Liver (tissue), 9 donors: ENCODE measurements around the gene PRIMPOL. TPM values are rescaled to one million over a fixed set of nuclear protein-coding genes. Genes with fewer than 3 reads are reported as not detected.

ENCODE experiments used
- DNase-seq: peaks from one replicate; pipeline ENCODE4 v3.0.0-alpha.2; 2017; ENCODE audit warnings: low spot score
- H3K27ac ChIP-seq, 2 donors: one replicate each; pipeline ENCODE4 v1.7.0; 2013; ENCODE audit warnings: inconsistent platforms in 2 of 2, low read length in 2 of 2, control low read depth in 1 of 2, low read depth in 1 of 2, mild to moderate bottlenecking in 1 of 2
- H3K27me3 ChIP-seq, 4 donors: one replicate each; pipeline versions ENCODE4 v1.6.1 to v1.7.0; 2013; ENCODE audit warnings: low read length in 3 of 4, inconsistent platforms in 1 of 4, mild to moderate bottlenecking in 1 of 4, moderate library complexity in 1 of 4; ENCODE audit not compliant: control insufficient read depth in 4 of 4, insufficient read depth in 4 of 4
- H3K36me3 ChIP-seq, 4 donors: one replicate each; pipeline versions ENCODE4 v1.6.1 to v1.7.0; 2013; ENCODE audit warnings: low read length in 3 of 4, mild to moderate bottlenecking in 3 of 4, low read depth in 1 of 4, moderate library complexity in 1 of 4; ENCODE audit not compliant: control insufficient read depth in 4 of 4, insufficient read depth in 3 of 4
- H3K4me1 ChIP-seq, 4 donors: one replicate each; pipeline versions ENCODE4 v1.6.1 to v1.7.0; 2013; ENCODE audit warnings: low read length in 3 of 4, mild to moderate bottlenecking in 3 of 4, moderate library complexity in 1 of 4; ENCODE audit not compliant: control insufficient read depth in 4 of 4, insufficient read depth in 4 of 4
- H3K4me3 ChIP-seq, 3 donors: one replicate each; pipeline versions ENCODE4 v1.6.1 to v1.7.0; 2013; ENCODE audit warnings: low read length in 3 of 3, control low read depth in 1 of 3, low read depth in 1 of 3, mild to moderate bottlenecking in 1 of 3
- H3K9ac ChIP-seq, 2 donors: one replicate each; pipeline ENCODE4 v1.7.0; 2013; ENCODE audit warnings: low read length in 2 of 2, mild to moderate bottlenecking in 2 of 2, moderate library complexity in 2 of 2, control low read depth in 1 of 2, low read depth in 1 of 2
- H3K9me3 ChIP-seq, 4 donors: one replicate each; pipeline versions ENCODE4 v1.6.1 to v1.7.0; 2013; ENCODE audit warnings: low read length in 3 of 4; ENCODE audit not compliant: control insufficient read depth in 4 of 4
- EGR1 ChIP-seq, 2 donors: IDR thresholded peaks; 2 replicates each; pipeline ENCODE4 v1.6.1; 2016 to 2018; ENCODE audit warnings: antibody characterized with exemption in 2 of 2, low read depth in 2 of 2
- FOXA1 ChIP-seq: IDR thresholded peaks from 2 replicates; pipeline ENCODE4 v1.6.1; 2016; ENCODE audit warnings: antibody characterized with exemption
- FOXA2 ChIP-seq: IDR thresholded peaks from 2 replicates; pipeline ENCODE4 v1.6.1; 2016; ENCODE audit warnings: antibody characterized with exemption
- GABPA ChIP-seq, 2 donors: IDR thresholded peaks in 1 of 2; conservative IDR thresholded peaks in 1 of 2; 2 replicates each; pipeline ENCODE4 v1.6.1; 2016; ENCODE audit warnings: antibody characterized with exemption in 2 of 2, mild to moderate bottlenecking in 1 of 2, moderate library complexity in 1 of 2
- HNF4A ChIP-seq, 2 donors: conservative IDR thresholded peaks; 2 replicates each; pipeline ENCODE4 v1.6.1; 2016; ENCODE audit warnings: antibody characterized with exemption in 2 of 2, mild to moderate bottlenecking in 2 of 2
- HNF4G ChIP-seq: IDR thresholded peaks from 2 replicates; pipeline ENCODE4 v1.6.1; 2016; ENCODE audit warnings: antibody characterized with exemption
- JUND ChIP-seq, 2 donors: IDR thresholded peaks; 2 replicates each; pipeline ENCODE4 v1.6.1; 2016; ENCODE audit warnings: antibody characterized with exemption in 2 of 2
- NR2F2 ChIP-seq: IDR thresholded peaks from 2 replicates; pipeline ENCODE4 v1.6.1; 2016; ENCODE audit warnings: antibody characterized with exemption
- RAD21 ChIP-seq, 2 donors: IDR thresholded peaks; 2 replicates each; pipeline ENCODE4 v1.6.1; 2016; ENCODE audit warnings: antibody characterized with exemption in 2 of 2, mild to moderate bottlenecking in 2 of 2
- RXRA ChIP-seq, 2 donors: IDR thresholded peaks; 2 replicates each; pipeline ENCODE4 v1.6.1; 2017 to 2018; ENCODE audit warnings: antibody characterized with exemption in 2 of 2, mild to moderate bottlenecking in 1 of 2
- SP1 ChIP-seq: IDR thresholded peaks from 2 replicates; pipeline ENCODE4 v1.6.1; 2018; ENCODE audit warnings: antibody characterized with exemption, mild to moderate bottlenecking
- TAF1 ChIP-seq: conservative IDR thresholded peaks from 2 replicates; pipeline ENCODE4 v1.6.1; 2016; ENCODE audit warnings: antibody characterized with exemption, mild to moderate bottlenecking
- YY1 ChIP-seq: IDR thresholded peaks from 2 replicates; pipeline ENCODE4 v1.6.1; 2016; ENCODE audit warnings: antibody characterized with exemption, mild to moderate bottlenecking
- WGBS: extraction: QIAGEN DNeasy Blood & Tissue Kit; methylation state at CpG from one replicate; pipeline ENCODE4 v1.1.7; 2013; 5-methylcytosine and 5-hydroxymethylcytosine counted together
- polyA plus RNA-seq, 2 donors: library from polyadenylated mRNA; stranded (reverse) in 1 of 2; unstranded in 1 of 2; fragments of 200-250 nt in 1 of 2; fragments of >200 nt in 1 of 2; fragmentation: Nextera tagmentation in 1 of 2; extraction: Ambion mirVana in 1 of 2; gene quantifications; one replicate each; pipeline versions ENCODE4 v1.2.1 to v1.2.3, GENCODE V29; 2013 to 2015
- total RNA-seq, 2 donors: library from RNA; depleted of rRNA; stranded (reverse); fragments of >200 nt; gene quantifications; one replicate each; pipeline ENCODE4 v1.2.3, GENCODE V29; 2014
- TF ChIP-seq, protein P1 (sequence below): IDR thresholded peaks from 2 replicates; pipeline ENCODE4 v1.6.1; 2016; ENCODE audit warnings: antibody characterized with exemption
- TF ChIP-seq, protein P2 (sequence below): IDR thresholded peaks from 2 replicates; pipeline ENCODE4 v1.6.1; 2016; ENCODE audit warnings: antibody characterized with exemption
- TF ChIP-seq, protein P3 (sequence below): IDR thresholded peaks from 2 replicates; pipeline ENCODE4 v1.6.1; 2016; ENCODE audit warnings: antibody characterized with exemption, mild to moderate bottlenecking
- TF ChIP-seq, protein P4 (sequence below): IDR thresholded peaks from 2 replicates; pipeline ENCODE4 v1.6.1; 2016; ENCODE audit warnings: antibody characterized with exemption
- TF ChIP-seq, protein P5 (sequence below): fragments of 150-350 bp; IDR thresholded peaks from 2 replicates; pipeline ENCODE4 v1.5.1; 2017; ENCODE audit warnings: improper control_type of control experiment, low read depth, low read length; ENCODE audit not compliant: missing input control
- donor health status: healthy.
- donor health status: healthy.
- donor health status: healthy.
- donor health status: healthy.
- donor health status: healthy.

Gene PRIMPOL
- total and polyA plus RNA-seq, 4 donors, result 2.2 to 7.3 (median 5.5) TPM

DNA sequence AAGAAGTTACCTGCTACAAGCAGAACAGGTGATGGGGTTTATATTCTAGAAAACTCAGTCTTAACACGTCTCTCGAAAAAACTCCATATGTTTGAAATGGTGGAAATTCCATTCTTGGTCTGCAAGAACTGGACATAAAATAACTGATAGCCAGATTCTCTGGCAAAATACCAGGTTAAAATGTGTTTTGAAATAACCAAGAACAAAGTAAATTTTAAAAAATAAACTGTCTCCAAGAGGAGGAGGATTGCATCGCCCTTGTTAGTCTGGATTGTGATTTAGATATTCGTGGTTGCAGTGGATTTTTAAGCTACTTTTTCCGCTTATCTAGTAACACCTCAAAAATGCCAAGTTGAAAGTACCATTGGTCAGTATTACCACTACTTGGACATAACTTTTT is 43.5 kb downstream of the PRIMPOL start:
- TF ChIP-seq, protein P1, sequence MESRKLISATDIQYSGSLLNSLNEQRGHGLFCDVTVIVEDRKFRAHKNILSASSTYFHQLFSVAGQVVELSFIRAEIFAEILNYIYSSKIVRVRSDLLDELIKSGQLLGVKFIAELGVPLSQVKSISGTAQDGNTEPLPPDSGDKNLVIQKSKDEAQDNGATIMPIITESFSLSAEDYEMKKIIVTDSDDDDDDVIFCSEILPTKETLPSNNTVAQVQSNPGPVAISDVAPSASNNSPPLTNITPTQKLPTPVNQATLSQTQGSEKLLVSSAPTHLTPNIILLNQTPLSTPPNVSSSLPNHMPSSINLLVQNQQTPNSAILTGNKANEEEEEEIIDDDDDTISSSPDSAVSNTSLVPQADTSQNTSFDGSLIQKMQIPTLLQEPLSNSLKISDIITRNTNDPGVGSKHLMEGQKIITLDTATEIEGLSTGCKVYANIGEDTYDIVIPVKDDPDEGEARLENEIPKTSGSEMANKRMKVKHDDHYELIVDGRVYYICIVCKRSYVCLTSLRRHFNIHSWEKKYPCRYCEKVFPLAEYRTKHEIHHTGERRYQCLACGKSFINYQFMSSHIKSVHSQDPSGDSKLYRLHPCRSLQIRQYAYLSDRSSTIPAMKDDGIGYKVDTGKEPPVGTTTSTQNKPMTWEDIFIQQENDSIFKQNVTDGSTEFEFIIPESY, result no peak
- no peak for TF ChIP-seq FOXA2
- no peak for TF ChIP-seq GABPA (IDR thresholded peaks at IDR 0.05 in 1 of 2, conservative IDR thresholded peaks at IDR 0.05 in 1 of 2)
- TF ChIP-seq NR2F2, result no peak
- TF ChIP-seq FOXA1, result no peak
- no peak for TF ChIP-seq EGR1 (IDR thresholded peaks at IDR 0.05; ENCODE audit: low read depth in 2 of 2)
- no peak for TF ChIP-seq RAD21 (IDR thresholded peaks at IDR 0.05)
- TF ChIP-seq, protein P2, sequence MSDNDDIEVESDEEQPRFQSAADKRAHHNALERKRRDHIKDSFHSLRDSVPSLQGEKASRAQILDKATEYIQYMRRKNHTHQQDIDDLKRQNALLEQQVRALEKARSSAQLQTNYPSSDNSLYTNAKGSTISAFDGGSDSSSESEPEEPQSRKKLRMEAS, result no peak
- no peak for TF ChIP-seq TAF1
- TF ChIP-seq, protein P3, sequence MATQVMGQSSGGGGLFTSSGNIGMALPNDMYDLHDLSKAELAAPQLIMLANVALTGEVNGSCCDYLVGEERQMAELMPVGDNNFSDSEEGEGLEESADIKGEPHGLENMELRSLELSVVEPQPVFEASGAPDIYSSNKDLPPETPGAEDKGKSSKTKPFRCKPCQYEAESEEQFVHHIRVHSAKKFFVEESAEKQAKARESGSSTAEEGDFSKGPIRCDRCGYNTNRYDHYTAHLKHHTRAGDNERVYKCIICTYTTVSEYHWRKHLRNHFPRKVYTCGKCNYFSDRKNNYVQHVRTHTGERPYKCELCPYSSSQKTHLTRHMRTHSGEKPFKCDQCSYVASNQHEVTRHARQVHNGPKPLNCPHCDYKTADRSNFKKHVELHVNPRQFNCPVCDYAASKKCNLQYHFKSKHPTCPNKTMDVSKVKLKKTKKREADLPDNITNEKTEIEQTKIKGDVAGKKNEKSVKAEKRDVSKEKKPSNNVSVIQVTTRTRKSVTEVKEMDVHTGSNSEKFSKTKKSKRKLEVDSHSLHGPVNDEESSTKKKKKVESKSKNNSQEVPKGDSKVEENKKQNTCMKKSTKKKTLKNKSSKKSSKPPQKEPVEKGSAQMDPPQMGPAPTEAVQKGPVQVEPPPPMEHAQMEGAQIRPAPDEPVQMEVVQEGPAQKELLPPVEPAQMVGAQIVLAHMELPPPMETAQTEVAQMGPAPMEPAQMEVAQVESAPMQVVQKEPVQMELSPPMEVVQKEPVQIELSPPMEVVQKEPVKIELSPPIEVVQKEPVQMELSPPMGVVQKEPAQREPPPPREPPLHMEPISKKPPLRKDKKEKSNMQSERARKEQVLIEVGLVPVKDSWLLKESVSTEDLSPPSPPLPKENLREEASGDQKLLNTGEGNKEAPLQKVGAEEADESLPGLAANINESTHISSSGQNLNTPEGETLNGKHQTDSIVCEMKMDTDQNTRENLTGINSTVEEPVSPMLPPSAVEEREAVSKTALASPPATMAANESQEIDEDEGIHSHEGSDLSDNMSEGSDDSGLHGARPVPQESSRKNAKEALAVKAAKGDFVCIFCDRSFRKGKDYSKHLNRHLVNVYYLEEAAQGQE, result no peak
- TF ChIP-seq, protein P4, sequence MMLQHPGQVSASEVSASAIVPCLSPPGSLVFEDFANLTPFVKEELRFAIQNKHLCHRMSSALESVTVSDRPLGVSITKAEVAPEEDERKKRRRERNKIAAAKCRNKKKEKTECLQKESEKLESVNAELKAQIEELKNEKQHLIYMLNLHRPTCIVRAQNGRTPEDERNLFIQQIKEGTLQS, result no peak
- no peak for TF ChIP-seq HNF4A (conservative IDR thresholded peaks at IDR 0.05)
- TF ChIP-seq RXRA (IDR thresholded peaks at IDR 0.05), result no peak
- TF ChIP-seq SP1, result no peak
- TF ChIP-seq HNF4G, result no peak
- no peak for TF ChIP-seq YY1
- TF ChIP-seq JUND (IDR thresholded peaks at IDR 0.05), result no peak
- TF ChIP-seq, protein P5, sequence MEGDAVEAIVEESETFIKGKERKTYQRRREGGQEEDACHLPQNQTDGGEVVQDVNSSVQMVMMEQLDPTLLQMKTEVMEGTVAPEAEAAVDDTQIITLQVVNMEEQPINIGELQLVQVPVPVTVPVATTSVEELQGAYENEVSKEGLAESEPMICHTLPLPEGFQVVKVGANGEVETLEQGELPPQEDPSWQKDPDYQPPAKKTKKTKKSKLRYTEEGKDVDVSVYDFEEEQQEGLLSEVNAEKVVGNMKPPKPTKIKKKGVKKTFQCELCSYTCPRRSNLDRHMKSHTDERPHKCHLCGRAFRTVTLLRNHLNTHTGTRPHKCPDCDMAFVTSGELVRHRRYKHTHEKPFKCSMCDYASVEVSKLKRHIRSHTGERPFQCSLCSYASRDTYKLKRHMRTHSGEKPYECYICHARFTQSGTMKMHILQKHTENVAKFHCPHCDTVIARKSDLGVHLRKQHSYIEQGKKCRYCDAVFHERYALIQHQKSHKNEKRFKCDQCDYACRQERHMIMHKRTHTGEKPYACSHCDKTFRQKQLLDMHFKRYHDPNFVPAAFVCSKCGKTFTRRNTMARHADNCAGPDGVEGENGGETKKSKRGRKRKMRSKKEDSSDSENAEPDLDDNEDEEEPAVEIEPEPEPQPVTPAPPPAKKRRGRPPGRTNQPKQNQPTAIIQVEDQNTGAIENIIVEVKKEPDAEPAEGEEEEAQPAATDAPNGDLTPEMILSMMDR, result no peak
- H3K9ac ChIP-seq, result no peak overlapping the region
- H3K4me1 ChIP-seq, result no peaks in the 10 kb centered on the region
- H3K27me3 ChIP-seq, result no peaks in the 10 kb centered on the region
- DNase-seq, result no peak
- no peak overlapping the region for H3K27ac ChIP-seq
- no peaks in the 10 kb centered on the region for H3K36me3 ChIP-seq
- no peaks in the 10 kb centered on the region for H3K9me3 ChIP-seq
- H3K4me3 ChIP-seq, result no peak overlapping the region
- WGBS, result 90% methylated on average over 5 of the region's 5 CpGs
